ENCODE measurements around the gene LMF2.

The LMF2 gene

DNA sequence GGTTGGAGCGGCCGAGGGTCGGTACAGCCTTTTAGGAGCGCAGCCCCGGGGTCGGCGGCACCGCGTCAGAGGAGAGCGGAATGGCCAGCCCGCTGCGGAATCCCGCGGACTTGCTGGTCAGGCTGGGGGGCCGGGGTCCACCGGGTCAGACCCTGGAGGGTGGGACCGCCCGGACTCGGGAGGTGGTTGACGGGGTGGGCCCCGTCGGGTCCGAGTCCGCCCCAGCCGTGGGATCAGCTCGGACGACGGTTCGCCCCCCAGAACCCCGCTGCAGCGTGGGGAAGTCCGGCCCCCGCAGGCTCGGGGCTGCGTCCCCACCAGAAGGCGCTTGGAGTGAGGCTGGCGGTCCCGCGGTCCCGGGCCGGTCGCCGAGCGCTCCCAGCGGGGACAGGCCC, 26.5 kb downstream of the LMF2 start:
- DNase-seq, result no peak

DNA sequence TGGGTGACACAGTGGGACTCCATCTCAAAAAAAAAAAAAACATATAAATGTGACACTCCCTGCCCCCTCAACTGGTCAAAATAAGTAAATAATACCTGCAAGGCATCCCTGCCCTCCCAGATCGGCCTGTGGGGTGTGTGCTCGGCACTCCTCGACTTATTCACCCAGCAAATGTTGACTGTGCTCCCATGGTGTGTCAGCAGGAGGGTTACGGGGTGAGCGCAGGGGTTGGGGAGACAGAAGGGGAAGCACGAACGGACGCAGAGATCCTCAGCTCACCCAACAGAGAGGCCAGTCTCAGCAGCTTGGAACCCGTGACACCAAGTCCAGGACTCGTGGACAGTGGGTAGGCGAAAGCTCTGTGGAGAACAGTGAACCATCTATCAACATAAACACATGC, 27.8 kb downstream of the LMF2 start:
- DNase-seq, result no peak

DNA sequence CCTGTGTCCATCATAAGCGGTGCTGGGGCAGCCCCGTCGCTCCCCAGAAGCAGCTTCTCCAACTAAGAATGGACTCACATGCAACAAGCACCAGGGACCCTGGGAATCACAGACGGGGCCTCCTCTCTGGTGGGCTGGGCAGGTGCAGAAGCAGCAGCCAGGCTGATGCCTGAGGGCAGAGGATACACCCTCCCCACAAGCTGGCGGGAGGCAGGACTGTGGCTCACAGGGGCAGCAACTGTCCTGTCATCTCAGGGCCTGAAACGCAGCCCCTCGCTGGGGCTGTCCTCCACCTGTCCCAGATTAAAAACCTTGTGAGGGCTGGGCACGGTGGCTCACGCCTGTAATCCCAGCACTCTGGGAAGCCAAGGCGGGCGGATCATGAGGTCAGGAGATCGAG, 29.6 kb downstream of the LMF2 start:
- no peak for DNase-seq

DNA sequence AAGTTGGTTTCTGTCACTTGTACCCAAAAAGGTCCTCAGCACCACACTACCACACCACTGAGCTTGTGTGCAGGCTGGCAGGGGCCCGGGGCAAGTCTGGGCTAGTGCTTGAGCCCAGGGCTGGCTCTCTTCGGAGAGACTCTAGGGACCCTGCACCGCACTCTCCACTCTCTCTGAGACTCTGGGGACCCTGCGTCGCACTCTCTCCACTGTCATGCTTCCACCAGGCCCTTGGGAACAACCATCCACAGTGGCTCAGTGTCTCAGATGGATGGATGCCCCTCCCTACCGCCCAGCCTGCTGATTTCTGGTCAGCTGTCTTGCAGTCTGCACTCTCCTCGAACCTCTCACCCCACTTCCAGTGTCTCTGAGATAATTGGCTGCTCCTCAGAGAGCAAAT, 30.6 kb downstream of the LMF2 start:
- DNase-seq, result no peak

DNA sequence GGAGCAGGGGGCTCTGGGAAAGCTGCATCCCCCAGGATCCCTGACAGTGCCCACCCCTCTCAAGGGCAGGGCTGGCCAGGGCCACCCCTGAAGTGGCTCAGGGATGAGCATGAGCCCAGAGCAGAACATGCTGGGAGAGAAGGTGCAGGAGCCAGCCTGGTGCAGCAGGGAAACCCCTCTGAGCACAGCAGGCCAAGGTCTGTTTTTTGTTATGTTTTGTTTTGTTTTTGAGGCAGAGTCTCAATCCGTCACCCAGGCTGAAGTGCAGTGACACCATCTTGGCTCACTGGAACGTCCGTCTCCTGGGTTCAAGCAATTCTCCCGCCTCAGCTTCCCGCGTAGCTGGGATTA, 31.9 kb downstream of the LMF2 start:
- DNase-seq, result no peak

DNA sequence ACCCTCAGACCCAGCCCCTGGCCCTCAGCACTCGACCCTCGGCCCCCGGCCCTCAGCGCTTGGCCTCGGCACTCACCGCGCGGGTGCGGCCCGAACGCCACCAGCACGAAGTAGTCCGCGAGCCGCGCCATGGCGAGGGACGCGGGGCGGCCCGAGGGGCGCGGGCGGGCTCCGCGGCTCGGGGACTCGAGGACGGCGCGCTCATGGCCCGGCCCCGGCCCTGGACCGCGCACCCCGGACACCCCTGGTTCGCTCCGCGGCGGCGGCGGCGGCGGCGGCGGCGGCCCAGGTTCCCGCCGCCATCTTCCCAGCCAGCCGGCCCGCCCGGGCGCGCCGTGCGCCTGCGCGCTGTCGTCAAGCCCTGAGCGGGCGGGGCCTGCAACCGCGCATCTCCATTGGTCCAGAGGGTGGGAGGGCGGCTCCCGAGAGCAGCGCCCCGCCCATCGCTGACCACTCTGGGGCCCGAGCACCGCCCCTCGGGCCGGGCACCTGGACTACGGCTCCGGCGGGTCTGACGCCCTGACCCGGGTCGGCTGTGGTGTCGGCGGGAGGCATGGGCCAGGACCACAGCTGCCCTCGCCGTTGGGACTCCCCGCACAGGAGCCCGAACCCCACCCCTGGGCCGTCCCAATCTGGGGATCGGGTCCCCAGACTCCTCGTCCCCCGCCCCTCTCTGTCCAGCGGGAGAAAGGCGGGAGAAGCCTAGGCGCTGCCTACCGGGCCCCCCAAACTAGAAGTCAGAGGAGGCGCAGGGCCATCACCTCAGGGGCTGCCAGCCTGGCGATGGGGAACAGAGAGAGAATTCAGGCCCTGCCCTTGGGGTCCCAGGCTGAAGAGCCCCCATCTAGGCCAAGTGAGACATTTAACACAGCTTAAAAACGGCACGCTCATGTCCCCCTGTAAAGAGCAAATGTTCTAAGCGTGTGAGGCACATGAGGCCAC, 32.5 kb downstream of the LMF2 start, which contains the start of gene SBF1:
Gene SBF1 (minus strand): TSS at position 326 of the 942 bp plus-strand sequence. CDS start 195 bp downstream, at position 131.
- peak in 1 of 2 experiments; percentile 13 for DNase-seq

DNA sequence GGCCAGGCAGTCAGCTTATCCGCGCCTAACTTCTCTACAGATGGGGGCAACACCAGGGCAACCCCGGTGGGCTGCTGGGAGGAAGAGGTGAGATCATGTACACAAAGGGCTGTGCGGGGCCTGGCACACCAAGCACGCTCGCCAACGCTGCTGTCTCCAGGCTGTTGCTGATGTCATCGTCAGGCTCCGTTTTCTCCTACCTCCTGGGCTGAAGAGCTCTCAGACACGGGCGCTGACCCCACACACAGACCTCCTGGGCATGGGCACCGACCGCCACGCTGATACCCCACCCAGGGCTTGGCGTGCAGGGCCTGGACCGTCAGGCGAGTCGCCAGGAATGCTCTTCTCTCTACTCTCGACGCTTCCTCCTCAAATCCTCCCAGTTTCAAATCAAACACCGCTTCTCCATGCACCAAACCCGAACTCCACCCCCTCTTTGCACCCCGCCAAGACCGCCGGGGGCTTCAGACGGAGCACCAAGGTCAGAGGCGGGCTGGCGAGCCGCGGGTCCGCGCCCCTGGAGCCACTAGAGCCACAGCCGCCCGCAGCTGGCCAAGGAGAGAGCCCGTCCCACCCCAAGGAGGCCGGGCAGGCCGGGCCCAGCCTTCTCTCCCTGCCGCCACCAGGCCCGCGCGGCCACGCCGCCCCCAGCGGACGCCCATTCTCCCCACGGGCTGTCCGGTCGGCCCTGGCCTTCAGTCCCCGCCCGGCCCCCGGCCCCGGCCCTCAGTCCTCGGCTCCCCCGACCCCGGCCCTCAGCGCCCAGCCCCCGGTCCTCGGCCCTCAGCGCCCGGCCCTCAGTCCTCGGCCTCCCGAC, 33.4 kb downstream of the LMF2 start:
- DNase-seq, result no peak

DNA sequence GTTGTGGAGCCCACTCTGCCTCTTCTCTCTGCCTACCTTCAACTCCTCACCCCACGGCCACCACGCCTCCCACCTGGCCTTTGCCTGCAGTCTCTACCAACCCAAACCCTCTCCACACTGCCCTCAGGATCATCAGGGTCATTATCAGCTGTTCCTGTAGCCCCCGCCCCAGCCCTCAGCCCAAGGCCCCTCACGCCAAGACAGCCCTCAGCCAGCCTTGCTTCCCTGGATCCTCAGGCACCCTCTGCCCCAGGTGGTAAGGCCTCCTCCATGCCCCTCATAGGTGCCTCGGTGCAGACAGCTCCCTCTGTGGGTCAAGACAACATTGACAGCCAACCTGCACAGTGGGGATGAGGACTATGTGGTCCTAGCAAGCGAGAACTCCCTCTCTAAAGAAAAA, 34.4 kb downstream of the LMF2 start:
- DNase-seq, result no peak

DNA sequence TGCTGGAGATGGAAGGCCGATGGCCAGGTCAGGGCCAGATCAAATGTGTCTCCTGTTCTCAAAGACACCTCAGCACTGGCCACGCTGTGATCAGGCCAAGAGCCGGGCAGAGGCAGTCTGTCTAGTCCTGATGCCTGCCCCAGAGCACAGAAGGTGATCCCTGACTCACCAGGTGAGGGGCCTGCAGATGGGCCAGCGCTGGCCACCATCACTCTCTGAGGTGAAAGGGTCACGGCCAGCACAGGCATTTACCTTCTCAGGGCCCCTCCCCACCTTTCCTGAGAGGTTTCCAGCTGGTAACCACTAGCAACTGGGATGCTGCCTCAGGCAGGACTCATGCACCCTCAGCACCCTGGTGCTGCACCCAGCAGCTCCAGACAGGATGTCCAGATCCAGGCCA, 35.5 kb downstream of the LMF2 start:
- DNase-seq, result no peak

DNA sequence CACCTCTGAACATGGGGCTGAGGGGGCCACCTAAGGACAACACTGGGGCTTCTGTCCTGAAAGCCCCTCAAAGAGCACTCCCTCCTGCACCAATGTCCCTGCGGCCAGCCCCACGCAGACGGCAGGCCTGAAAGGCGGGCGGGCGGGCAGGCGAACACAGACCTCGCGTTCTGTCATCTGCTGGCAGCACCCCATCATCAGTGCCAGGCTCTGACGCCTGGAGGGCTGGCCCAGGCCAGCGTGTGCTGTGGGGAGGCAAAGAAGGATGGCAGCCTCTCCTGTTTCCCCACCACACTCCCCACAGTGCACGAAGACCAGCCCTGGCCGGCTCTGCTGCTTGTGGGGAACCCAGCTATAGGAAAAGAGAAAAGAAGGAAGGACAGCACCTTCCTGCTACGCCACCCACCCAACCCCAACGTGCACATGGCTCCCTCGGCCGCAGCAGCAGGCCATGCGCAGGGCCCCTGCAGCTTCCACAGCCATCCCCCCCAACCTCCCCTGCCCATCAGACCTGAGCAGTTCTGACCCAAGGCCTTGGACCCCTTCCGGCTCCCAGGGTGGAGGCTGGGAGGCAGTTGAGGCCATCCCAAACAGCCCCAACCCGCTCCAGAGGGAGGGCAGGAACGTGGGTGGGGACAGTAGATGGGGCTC, 36.2 kb downstream of the LMF2 start:
- no peak for DNase-seq

DNA sequence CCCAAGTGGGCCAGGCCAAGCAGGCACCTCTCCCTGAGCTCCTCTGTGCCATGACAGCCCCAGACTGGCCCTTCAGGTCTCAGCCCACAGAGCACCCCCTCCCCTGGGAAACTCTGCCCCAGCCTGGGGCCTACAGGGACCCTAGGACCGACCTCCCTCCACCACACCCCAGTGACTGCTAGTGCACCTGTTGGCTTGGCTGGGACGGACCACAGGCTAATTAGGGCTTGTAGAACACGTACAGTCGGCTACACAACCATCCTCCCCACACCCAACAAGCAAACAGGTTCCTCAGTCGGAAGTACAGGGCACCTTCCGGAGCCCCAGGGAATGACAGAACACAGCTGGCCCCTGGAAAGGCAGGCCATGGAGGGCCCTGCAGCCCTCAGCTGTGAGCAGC, 37.0 kb downstream of the LMF2 start:
- no peak for DNase-seq

DNA sequence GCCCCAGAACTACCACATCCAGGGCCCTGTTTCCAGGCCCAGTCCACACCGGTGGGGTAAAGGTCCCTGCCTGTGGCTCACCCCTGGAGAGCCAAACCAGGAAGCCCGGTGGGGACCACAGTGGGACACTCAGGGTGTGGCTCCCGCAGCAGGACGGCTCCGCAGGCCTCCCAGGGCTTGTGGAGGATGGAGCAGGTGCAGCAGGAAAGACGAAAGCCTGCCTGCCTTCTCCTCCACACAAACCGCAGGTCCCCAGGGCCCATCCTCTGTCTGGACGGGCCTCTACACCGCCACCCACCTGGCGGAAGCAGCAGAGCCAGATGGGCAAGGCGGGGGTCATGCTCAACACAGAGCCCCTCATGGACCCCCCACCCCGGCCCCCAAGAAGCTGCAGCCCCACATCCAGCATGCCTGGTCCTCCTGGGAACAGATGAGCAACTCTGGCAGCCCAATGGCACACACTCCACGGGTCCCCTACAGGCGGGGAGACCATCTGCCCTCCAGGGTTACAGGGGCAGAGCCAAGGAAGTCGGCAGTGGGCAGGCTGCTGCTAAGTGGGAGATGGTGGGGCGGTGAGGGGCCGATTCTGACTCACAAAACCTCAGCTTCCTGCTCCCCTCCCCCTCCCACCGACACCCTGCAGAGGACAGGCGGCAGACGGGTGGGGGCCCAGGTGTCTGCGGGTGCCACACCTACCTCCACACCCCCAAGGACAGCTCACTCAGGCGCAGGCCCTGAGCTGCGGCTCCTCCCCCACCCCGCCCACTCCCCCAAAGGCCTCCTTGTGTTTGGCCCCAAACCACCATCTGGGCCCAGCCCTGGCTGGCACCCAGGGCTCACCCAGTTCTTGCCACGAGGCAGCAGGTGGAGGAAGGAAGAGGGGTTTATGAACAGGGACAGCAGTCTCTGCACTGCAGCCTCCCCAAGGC, 37.9 kb downstream of the LMF2 start:
- DNase-seq, result peak in 1 of 2 experiments; percentile 27

DNA sequence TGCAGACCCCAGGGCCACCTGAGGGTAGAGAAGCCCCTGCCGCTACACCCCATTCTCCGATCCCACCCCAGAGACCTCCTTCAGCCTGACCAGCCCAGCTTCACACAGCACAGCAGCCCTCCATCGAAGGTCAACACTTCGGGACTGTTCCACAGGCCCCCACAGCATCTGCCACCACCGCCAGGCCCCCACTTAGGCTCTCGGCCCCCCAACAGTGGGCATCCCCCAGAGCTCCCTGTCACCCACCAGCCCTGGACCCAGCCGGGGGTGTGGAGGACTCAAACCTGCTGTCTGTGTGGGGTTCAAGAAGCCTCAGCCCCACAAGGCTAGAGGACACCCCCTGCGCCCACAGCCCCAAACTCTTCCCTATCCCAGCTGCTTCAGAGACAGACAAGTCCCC, 38.9 kb downstream of the LMF2 start:
- no peak for DNase-seq

DNA sequence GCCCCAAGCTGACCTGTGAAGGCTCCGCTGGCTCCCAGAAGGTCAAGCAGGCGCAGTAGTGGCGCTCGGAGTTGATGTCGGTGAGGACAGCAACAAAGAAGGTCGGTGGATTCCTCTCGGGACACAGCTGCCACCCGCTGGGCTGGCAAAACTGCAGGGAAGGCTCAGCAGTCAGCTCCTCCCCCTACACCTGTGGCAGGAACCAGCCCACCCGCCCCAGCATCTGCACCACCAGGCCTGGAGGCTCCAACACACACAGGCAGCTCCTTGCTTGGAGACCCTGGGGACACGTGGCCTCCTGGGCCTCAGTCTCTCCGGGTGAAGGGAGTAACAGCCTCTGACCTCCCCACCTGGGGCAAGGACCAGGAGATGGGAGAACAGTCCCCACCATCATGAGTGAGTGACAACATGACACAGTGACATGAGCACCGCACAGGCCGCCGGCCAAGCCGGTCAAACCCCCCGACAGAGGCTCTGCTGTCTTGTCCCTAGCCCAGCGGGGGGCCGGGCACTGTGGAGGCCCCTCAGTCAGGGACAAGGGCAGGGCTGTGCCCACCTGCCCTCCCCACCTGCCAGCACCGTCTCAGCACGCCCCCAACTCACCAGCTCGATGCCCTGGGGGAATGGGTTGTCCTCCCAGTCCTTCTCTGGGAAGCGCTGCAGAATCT, 39.6 kb downstream of the LMF2 start:
- no peak for DNase-seq

DNA sequence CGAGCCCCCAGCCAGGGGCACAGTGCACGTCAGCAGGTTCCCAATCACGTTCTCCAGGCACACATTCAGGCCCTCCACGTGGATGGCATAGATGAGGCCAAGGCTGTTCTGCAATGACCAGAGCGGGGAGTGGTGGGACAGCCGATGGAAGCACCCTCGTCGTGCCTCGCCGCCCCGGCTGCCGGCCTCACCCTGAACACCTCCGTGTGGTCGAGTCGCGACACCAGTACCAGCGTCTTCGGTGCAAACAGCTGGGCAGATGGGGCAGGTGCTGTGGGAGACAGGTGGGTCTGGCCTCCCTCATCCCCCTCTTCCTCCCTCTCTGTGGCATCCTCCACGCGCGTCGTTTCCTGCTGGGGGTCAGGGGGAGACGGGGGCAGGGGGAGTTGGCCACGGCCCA, 40.2 kb downstream of the LMF2 start:
- DNase-seq, result no peak

DNA sequence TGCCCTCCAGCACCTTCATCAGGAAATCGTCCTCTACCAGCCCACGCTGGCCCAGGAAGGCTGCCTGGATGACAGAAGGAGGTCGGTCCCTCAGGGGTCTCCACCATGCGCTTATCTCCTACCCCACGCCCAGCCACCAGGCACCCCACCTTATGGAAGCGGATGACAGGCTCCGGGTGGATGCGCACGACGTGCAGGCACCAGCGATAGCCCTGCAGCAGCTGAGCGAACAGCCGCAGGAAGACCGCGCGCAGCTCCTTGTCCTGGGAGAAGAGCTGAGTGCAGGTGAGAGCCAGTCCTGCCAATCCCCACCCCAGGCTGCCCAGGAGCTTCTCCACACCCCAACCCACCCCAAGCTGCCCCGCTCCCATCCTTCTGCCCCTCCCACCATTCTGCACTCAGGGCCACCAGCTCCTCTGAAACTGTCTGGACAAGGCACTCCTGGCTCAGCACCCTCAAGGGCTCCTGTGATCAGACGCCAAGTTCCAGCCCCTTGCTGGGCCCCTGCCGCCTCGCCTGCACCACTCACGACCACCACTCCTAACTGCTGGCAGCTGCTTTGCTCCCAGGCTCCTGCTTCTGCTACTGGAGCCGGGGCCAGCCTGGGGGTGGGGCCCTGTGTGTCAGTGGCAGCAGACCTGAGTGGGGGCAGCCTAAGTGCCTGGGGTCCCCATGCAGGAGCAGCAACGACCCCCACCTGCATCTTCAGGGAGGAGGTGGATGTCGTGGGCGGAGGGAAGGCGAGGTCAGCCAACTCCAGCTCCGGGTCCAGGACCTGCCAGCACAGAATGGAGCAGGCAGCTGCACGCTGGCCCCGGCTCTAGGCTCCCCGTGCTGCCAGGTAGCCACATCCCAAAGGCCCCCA, 42.2 kb downstream of the LMF2 start:
- no peak for DNase-seq

DNA sequence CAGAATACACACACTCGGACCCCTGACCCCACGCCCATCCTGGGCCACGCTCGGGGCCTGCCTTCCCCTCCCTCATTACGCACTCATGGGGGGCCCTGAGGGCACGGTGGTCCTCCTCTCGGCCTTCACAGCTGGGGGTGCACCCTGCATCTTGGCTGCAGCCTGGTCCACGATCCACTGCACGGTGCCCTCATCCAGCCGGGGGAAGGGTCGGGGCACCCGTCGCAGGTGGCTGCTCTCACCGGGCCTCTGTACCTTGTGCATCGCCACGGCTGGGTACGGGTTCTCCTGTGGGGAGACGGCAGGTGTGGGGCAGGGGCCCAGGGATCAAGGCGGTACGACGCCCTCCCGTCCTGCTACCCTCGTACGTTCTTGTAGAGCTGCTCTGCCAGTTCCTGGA, 43.1 kb downstream of the LMF2 start:
- DNase-seq, result no peak

DNA sequence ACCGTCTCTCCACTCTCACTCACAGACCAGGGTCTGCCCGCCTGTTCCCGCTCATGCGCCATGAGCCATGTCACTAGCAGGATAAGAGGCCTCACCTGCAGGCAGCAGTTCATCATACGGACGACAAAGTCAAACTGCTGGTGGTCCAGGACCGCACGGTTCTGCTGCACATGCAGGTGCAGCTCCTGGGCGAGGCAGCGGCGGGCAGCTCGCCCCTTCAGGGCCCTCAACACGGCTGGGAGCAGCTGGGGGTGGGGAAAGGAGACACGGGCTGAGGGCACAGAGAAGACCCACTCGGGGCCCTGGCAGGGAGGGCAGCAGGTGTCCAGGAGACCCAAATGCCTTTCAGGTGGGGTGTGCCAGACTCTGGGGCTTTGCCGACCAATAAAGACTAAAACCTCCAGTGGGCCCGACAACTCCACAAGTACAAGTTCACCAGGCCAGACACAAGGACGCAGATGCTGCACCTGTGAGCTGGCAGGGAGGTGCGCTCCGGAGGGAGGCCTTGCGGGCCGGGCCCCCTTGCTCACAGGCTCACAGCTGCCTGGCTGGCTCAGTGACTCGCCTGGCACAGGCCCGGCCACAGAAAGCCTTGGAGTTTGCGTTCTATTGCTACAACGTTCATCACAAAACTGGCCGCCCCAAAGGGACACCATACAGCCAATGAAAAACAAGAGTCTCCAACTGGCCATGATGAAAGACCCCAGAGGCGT, 44.2 kb downstream of the LMF2 start:
- DNase-seq, result no peak

DNA sequence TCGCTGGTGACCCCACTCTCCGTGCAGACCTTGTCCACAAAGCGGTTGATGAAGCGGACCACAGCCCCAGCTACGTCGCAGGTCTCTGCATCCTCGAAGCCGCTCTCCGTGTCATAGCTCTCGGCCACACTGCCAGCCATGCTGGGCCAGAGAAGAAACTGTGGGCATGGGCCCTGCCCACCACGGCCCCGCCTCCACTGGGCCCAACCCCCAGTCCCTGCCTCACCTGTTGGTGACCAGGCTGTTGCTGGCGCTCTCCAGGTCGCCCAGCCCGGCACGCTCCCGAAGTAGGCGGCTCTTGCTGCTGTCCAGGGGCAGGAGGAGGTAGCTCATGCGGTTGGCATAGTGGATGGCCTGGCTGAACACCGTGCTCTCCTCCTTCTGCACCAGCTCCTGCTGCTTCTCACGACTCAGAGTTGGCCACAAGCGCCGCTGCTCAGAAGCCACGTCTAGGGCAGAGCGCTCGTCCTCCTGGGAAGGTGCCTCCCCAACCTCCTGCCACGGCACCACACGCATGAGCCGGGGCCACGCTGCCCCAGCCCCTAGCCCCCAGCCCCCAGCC, 45.4 kb downstream of the LMF2 start:
- no peak for DNase-seq

DNA sequence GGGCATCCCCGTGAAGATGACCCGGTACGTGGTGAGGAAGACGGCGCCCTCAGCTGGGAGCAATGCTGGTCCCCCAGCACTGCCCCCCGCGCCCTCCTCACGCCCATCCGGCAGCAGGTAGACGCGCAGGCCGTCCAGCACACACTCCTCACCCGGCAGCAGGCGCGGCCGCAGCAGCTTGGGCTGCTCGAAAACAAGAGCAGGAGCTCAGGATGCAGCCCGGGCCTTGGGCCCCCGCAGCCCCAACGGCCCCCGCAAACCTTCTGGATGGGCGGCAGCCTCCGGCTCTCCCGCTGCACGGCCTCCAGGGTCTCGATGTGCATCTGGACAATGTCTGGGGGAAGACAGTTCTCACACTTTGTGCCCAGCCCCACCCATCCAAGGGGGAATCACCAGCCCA, 46.0 kb downstream of the LMF2 start:
- no peak for DNase-seq
